GM12864 (cell line): ENCODE results near the gene CPT1A.

Experiments
- DNase-seq: peaks from one replicate; pipeline ENCODE4 v3.0.0-alpha.2; 2011; ENCODE audit warnings: low read depth
- H3K4me3 ChIP-seq: 2 replicates; pipeline ENCODE4 v1.5.1; 2011; ENCODE audit warnings: mild to moderate bottlenecking, low read depth, low read length, control low read depth
- CTCF ChIP-seq: IDR thresholded peaks from 2 replicates; pipeline ENCODE4 v1.5.1; 2011; ENCODE audit warnings: low read depth, mild to moderate bottlenecking, moderate library complexity, low read length, control low read depth, inconsistent platforms; ENCODE audit errors: missing control alignments

Gene CPT1A

GRCh38 chr11:68878022-68878421, 36.3 kb upstream of the CPT1A start:
- TF ChIP-seq CTCF = no peak
- no peak for DNase-seq
- no peak overlapping the region for H3K4me3 ChIP-seq

- no peak for TF ChIP-seq CTCF
- DNase-seq = no peak
These were observed 30.7 kb upstream of the CPT1A start for GRCh38 chr11:68872216-68873003.

GRCh38 chr11:68870470-68870869, 28.8 kb upstream of the CPT1A start:
- DNase-seq = no peak
- no peak overlapping the region for H3K4me3 ChIP-seq
- TF ChIP-seq CTCF = no peak

More at GRCh38 chr11:68872216-68873003, 30.7 kb upstream of the CPT1A start:
- H3K4me3 ChIP-seq = no peak overlapping the region

GRCh38 chr11:68868221-68868835, 26.6 kb upstream of the CPT1A start:
- no peak overlapping the region for H3K4me3 ChIP-seq
- TF ChIP-seq CTCF = no peak

GRCh38 chr11:68867066-68867465, 25.4 kb upstream of the CPT1A start:
- TF ChIP-seq CTCF = no peak
- H3K4me3 ChIP-seq = no peak overlapping the region

More at GRCh38 chr11:68868221-68868835, 26.6 kb upstream of the CPT1A start:
- no peak for DNase-seq

GRCh38 chr11:68865241-68865640, 23.5 kb upstream of the CPT1A start:
- DNase-seq = no peak
- no peak overlapping the region for H3K4me3 ChIP-seq
- no peak for TF ChIP-seq CTCF

More at GRCh38 chr11:68867066-68867465, 25.4 kb upstream of the CPT1A start:
- DNase-seq = no peak
